K562 (cell line): ENCODE measurements around the gene NEUROG3. TPM values are rescaled to one million over a fixed set of nuclear protein-coding genes. Genes with fewer than 3 reads are reported as not detected.

Experiments used
- ATAC-seq: fragments of 200-7000 bp; cut with Tn5 transposase; 3 replicates; pipeline ENCODE4 v1.9.1; 2020; ENCODE audit warnings: moderate library complexity
- BruUV-seq: library from RNA; stranded (reverse); fragments of 400-500 nt; replicated peaks from 2 replicates; lab custom pipeline; 2021; lab: Mats Ljungman, UMichigan
- CTCF ChIA-PET: fragments of 300-600 bp; formaldehyde crosslinking; extraction: SDS; loops from one replicate; lab custom pipeline; 2021; ENCODE audit warnings: low intra/inter-chr PET ratio; lab: Yijun Ruan, JAX
- POLR2A ChIA-PET: fragments of 300-600, 350-650 bp; sonication (Branson Sonifier 250); formaldehyde crosslinking; extraction: SDS; loops from one replicate; lab custom pipeline; 2021; ENCODE audit warnings: antibody characterized with exemption, inconsistent platforms; lab: Yijun Ruan, JAX
- DNase-seq, 4 experiments: peaks; one replicate each; pipeline versions ENCODE4 v3.0.0 to v3.0.0-alpha.2; 2011 to 2018; ENCODE audit warnings: low spot score in 3 of 4, mixed read lengths in 3 of 4; ENCODE audit errors: extremely low read depth in 1 of 4
- FAIRE-seq: peaks from 2 replicates; lab custom pipeline; 2011; peaks lifted over from hg19 to GRCh38; lab: Jason Lieb, UNC
- H2AFZ ChIP-seq: 2 replicates; pipeline ENCODE4 v1.6.0; 2011; ENCODE audit warnings: low read depth, low read length, control low read depth, inconsistent platforms
- H3K27ac ChIP-seq: fragments of 200-600 bp; 3 replicates; pipeline ENCODE4 v1.8.0; 2011; ENCODE audit warnings: low read depth, mild to moderate bottlenecking, control low read depth, inconsistent platforms, low read length, moderate library complexity, mixed read lengths; ENCODE audit errors: extremely low read depth
- H3K27me3 ChIP-seq, 2 experiments: fragments of 300-600 bp in 1 of 2; 2 replicates in 1 of 2; 3 replicates in 1 of 2; pipeline versions ENCODE4 v1.6.0 to v1.8.0; 2011; ENCODE audit warnings: inconsistent platforms in 2 of 2, low read length in 2 of 2, mild to moderate bottlenecking in 1 of 2, mixed read lengths in 1 of 2, moderate library complexity in 1 of 2; ENCODE audit not compliant: control insufficient read depth in 2 of 2, insufficient read depth in 2 of 2
- H3K36me3 ChIP-seq: fragments of 300-600 bp; 3 replicates; pipeline ENCODE4 v1.8.0; 2011; ENCODE audit warnings: mild to moderate bottlenecking, low read length, inconsistent platforms; ENCODE audit not compliant: control insufficient read depth, insufficient read depth
- H3K4me1 ChIP-seq, 2 experiments: fragments of 200-600 bp in 1 of 2; replicated peaks in 1 of 2; 2 replicates in 1 of 2; 3 replicates in 1 of 2; pipeline versions ENCODE4 v1.5.1 to v1.8.0; 2011; ENCODE audit warnings: inconsistent platforms in 2 of 2, low read length in 2 of 2, mild to moderate bottlenecking in 1 of 2, mixed read lengths in 1 of 2, moderate library complexity in 1 of 2; ENCODE audit not compliant: control insufficient read depth in 2 of 2, insufficient read depth in 2 of 2
- H3K4me2 ChIP-seq: 2 replicates; pipeline ENCODE4 v1.6.1; 2011; ENCODE audit warnings: low read length, control low read depth, inconsistent platforms, mixed read lengths; ENCODE audit not compliant: insufficient read depth
- H3K4me3 ChIP-seq: fragments of 200-600 bp; sonication (generic), shearing (Covaris generic); 2 replicates; pipeline ENCODE4 v1.5.1; 2016; ENCODE audit warnings: control low read depth, inconsistent platforms
- H3K79me2 ChIP-seq: fragments of 200-600 bp; 3 replicates; pipeline ENCODE4 v1.8.0; 2011; ENCODE audit warnings: low read length, inconsistent platforms; ENCODE audit not compliant: control insufficient read depth, insufficient read depth
- H3K9ac ChIP-seq, 2 experiments: 2 replicates each; pipeline versions ENCODE4 v1.6.0 to v1.6.1; 2011; ENCODE audit warnings: low read depth in 2 of 2, low read length in 2 of 2, control low read depth in 1 of 2, inconsistent platforms in 1 of 2, mild to moderate bottlenecking in 1 of 2, mixed read lengths in 1 of 2; ENCODE audit not compliant: insufficient read depth in 1 of 2
- H3K9me1 ChIP-seq: one replicate; pipeline ENCODE4 v1.6.0; 2011; ENCODE audit warnings: inconsistent platforms, mild to moderate bottlenecking, low read length, moderate library complexity; ENCODE audit not compliant: control insufficient read depth, insufficient read depth
- H3K9me3 ChIP-seq: replicated peaks from 2 replicates; pipeline ENCODE4 v1.5.1; 2011; ENCODE audit warnings: low read depth, low read length, inconsistent platforms; ENCODE audit not compliant: control insufficient read depth, insufficient read depth
- H4K20me1 ChIP-seq: replicated peaks from 2 replicates; pipeline ENCODE4 v1.6.1; 2011; ENCODE audit warnings: low read length, inconsistent platforms, mixed read lengths; ENCODE audit not compliant: control insufficient read depth, insufficient read depth
- CBX3 ChIP-seq, 2 experiments: IDR thresholded peaks; 1 replicate in 1 of 2; 2 replicates in 1 of 2; pipeline ENCODE4 v1.6.1; 2012; ENCODE audit warnings: inconsistent platforms in 2 of 2, low read length in 2 of 2, borderline replicate concordance in 1 of 2, control low read depth in 1 of 2
- CBX5 ChIP-seq: IDR thresholded peaks from 2 replicates; pipeline ENCODE4 v1.6.1; 2014; ENCODE audit warnings: low read depth, borderline replicate concordance
- SIX5 ChIP-seq, 2 experiments: IDR thresholded peaks; 2 replicates each; pipeline ENCODE4 v1.6.1; 2011; ENCODE audit warnings: low read length in 2 of 2, borderline replicate concordance in 1 of 2, low read depth in 1 of 2, mild to moderate bottlenecking in 1 of 2, moderate library complexity in 1 of 2; ENCODE audit not compliant: insufficient read depth in 1 of 2
- TRIM28 ChIP-seq: fragments of 450-650 bp; IDR thresholded peaks from 2 replicates; pipeline ENCODE4 v1.6.1; 2017
- ZFP36 ChIP-seq: fragments of 150-350 bp; IDR thresholded peaks from 2 replicates; pipeline ENCODE4 v1.6.1; 2018; ENCODE audit warnings: low read length, low read depth; ENCODE audit not compliant: partially characterized antibody
- WGBS: fragments of 100-300 bp; shearing (Covaris generic); methylation state at CpG from one replicate; pipeline ENCODE4 v1.1.6; 2016; ENCODE audit warnings: low coverage, mixed read lengths; ENCODE audit not compliant: insufficient coverage; ENCODE audit errors: missing lambda C conversion rate; 5-methylcytosine and 5-hydroxymethylcytosine counted together
- in situ Hi-C: fragments of 300-500 bp; cut with MboI; formaldehyde crosslinking; loops from 4 replicates; pipeline ENCODE4 v1.15.0; 2018; ENCODE audit warnings: inconsistent platforms, mixed read lengths
- intact Hi-C: fragments of 100-400 bp; cut with micrococcal nuclease; formaldehyde crosslinking; loops from 2 replicates; pipeline ENCODE4 v1.14.2; 2022
- polyA plus RNA-seq, 8 experiments: library from polyadenylated mRNA; depleted of rRNA in 4 of 8; stranded (reverse) in 5 of 8; unstranded in 3 of 8; fragments of >200 nt; fragmentation: Nextera tagmentation in 2 of 8; fragmentation: Illumina TruSeq in 1 of 8; extraction: Ambion mirVana in 2 of 8; extraction: Trizol in 1 of 8; gene quantifications; 2 replicates each; pipeline versions ENCODE4 v1.2.1 to v1.2.3, GENCODE V29; 2011 to 2014; ENCODE audit warnings: inconsistent platforms in 1 of 8, missing spikeins in 1 of 8
- total RNA-seq, 7 experiments: library from RNA; depleted of rRNA in 6 of 7; stranded (reverse); fragments of >200 nt in 6 of 7; fragmentation: Illumina TruSeq in 2 of 7; extraction: Trizol in 2 of 7; gene quantifications; 2 replicates each; pipeline versions ENCODE4 v1.2.1 to v1.2.3, GENCODE V29; 2011 to 2021; ENCODE audit warnings: low replicate concordance in 1 of 7
- TF ChIP-seq, protein P1 (sequence below): fragments of 250-450 bp; sonication (Bioruptor Pico); IDR thresholded peaks from 2 replicates; pipeline ENCODE4 v1.5.1; 2021; ENCODE audit warnings: mild to moderate bottlenecking
- TF ChIP-seq, protein P2 (sequence below): fragments of 450-650 bp; IDR thresholded peaks from 2 replicates; pipeline ENCODE4 v1.6.1; 2018; ENCODE audit warnings: mild to moderate bottlenecking, low read depth; ENCODE audit not compliant: partially characterized antibody
- TF ChIP-seq, protein P3 (sequence below), 2 experiments: fragments of 150-350 bp in 1 of 2; IDR thresholded peaks; 2 replicates each; pipeline ENCODE4 v1.6.1; 2012 to 2016; ENCODE audit warnings: low read depth in 2 of 2, low read length in 2 of 2, mild to moderate bottlenecking in 1 of 2, moderate library complexity in 1 of 2

NEUROG3 gene
- total and polyA plus RNA-seq, 9 of the 15 experiments (the other 6 are each of a cell fraction or from before 2014, with no cell fraction given) = not detected

DNA sequence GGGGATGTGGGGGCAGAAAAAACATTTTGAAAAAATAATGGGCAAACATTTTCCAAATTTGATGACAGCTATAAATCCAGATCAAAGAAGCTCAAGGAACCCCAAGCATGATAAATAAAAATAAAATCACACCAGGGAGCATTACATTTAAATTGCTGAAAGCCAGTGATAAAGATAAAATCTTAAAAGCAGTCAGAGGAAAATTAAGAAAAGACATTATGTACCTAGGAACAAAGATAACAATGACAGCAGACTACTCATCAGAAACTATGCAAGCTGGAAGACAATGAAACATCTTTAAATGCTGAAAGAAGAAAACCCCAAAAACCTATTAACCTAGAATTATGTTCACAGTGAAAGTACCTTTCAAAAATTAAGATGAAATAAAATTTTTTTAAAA, 23.3 kb downstream of the NEUROG3 start (continued):
- TF ChIP-seq, protein P1, sequence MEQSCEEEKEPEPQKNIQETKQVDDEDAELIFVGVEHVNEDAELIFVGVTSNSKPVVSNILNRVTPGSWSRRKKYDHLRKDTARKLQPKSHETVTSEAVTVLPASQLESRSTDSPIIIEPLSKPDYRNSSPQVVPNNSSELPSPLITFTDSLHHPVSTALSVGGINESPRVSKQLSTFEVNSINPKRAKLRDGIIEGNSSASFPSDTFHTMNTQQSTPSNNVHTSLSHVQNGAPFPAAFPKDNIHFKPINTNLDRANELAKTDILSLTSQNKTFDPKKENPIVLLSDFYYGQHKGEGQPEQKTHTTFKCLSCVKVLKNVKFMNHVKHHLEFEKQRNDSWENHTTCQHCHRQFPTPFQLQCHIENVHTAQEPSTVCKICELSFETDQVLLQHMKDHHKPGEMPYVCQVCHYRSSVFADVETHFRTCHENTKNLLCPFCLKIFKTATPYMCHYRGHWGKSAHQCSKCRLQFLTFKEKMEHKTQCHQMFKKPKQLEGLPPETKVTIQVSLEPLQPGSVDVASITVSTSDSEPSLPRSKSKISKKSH = peak; percentile 68; the same call in 1 of the 2 replicates

DNA sequence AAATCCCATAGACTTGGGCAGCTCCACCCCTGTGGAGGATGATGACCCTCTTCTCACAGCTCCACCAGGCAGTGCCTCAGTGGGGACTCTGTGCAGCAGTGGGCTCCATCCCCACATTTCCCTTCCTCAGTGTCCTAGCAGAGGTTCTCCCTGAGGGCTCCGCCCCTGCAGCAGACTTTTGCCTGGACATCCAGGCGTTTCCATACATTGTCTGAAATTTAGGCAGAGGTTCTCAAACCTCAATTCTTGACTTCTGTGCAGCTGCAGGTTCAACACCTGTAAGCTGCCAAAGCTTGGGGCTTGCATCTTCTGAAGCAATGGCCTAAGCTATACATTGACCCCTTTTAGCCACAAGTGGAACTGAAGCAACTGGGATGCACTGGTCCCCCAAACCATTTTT, 31.8 kb downstream of the NEUROG3 start:
- no peaks in the 10 kb centered on the region for H3K36me3 ChIP-seq
- POLR2A ChIA-PET = no interaction called here

More for the DNA sequence above, 31.8 kb downstream of the NEUROG3 start:
- BruUV-seq = no TSS peak
- H4K20me1 ChIP-seq = no peaks in the 10 kb centered on the region
- CTCF ChIA-PET = no interaction called here
- in situ Hi-C loops = no loop called here
- TF ChIP-seq TRIM28 (0 out of 2 replicates have a peak, but pooled peaks have one; percentile 51), CBX3 (IDR thresholded peaks at IDR 0.05; ENCODE audit: borderline replicate concordance in 1 of 2, low read length in 2 of 2) (peak in 1 of 2 experiments; percentile 72; a peak in 1 of 3 replicates), SIX5 (IDR thresholded peaks at IDR 0.05; ENCODE audit: borderline replicate concordance in 1 of 2, insufficient read depth in 1 of 2, low read depth in 1 of 2, low read length in 2 of 2) (no peak), CBX5 (peak; percentile 79), ZFP36 (peak; percentile 31)
- TF ChIP-seq, protein P2, sequence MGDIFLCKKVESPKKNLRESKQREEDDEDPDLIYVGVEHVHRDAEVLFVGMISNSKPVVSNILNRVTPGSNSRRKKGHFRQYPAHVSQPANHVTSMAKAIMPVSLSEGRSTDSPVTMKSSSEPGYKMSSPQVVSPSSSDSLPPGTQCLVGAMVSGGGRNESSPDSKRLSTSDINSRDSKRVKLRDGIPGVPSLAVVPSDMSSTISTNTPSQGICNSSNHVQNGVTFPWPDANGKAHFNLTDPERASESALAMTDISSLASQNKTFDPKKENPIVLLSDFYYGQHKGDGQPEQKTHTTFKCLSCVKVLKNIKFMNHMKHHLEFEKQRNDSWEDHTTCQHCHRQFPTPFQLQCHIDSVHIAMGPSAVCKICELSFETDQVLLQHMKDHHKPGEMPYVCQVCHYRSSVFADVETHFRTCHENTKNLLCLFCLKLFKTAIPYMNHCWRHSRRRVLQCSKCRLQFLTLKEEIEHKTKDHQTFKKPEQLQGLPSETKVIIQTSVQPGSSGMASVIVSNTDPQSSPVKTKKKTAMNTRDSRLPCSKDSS = peak; percentile 59
- TF ChIP-seq, protein P3, sequence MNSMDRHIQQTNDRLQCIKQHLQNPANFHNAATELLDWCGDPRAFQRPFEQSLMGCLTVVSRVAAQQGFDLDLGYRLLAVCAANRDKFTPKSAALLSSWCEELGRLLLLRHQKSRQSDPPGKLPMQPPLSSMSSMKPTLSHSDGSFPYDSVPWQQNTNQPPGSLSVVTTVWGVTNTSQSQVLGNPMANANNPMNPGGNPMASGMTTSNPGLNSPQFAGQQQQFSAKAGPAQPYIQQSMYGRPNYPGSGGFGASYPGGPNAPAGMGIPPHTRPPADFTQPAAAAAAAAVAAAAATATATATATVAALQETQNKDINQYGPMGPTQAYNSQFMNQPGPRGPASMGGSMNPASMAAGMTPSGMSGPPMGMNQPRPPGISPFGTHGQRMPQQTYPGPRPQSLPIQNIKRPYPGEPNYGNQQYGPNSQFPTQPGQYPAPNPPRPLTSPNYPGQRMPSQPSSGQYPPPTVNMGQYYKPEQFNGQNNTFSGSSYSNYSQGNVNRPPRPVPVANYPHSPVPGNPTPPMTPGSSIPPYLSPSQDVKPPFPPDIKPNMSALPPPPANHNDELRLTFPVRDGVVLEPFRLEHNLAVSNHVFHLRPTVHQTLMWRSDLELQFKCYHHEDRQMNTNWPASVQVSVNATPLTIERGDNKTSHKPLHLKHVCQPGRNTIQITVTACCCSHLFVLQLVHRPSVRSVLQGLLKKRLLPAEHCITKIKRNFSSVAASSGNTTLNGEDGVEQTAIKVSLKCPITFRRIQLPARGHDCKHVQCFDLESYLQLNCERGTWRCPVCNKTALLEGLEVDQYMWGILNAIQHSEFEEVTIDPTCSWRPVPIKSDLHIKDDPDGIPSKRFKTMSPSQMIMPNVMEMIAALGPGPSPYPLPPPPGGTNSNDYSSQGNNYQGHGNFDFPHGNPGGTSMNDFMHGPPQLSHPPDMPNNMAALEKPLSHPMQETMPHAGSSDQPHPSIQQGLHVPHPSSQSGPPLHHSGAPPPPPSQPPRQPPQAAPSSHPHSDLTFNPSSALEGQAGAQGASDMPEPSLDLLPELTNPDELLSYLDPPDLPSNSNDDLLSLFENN (IDR thresholded peaks at IDR 0.05; ENCODE audit: low read depth in 2 of 2, low read length in 2 of 2) = no peak
- H3K4me1 ChIP-seq = no peaks in the 10 kb centered on the region
- H3K79me2 ChIP-seq = no peaks in the 10 kb centered on the region
- DNase-seq (peak in 1 of 4 experiments; percentile 3), FAIRE-seq (no peak), ATAC-seq (no peak)
- intact Hi-C loops = no loop called here
- peaks cover 0 to 4% of the 10 kb centered on the region in 2 experiments; a peak in 2 of 5 replicates for H3K27me3 ChIP-seq
- no peak overlapping the region for H2AFZ ChIP-seq
- H3K9me3 ChIP-seq = no peaks in the 10 kb centered on the region; the same call in 1 of the 2 replicates
- no peak overlapping the region for H3K4me3 ChIP-seq
- 0% methylated on average over 2 of the region's 2 CpGs for WGBS
- no peaks in the 10 kb centered on the region for H3K9me1 ChIP-seq
- no peak overlapping the region for H3K4me2 ChIP-seq
- H3K9ac ChIP-seq = no peak overlapping the region
- no peak overlapping the region for H3K27ac ChIP-seq
